NCI-H510A (cell line): ENCODE data around the gene TMPRSS4.

Experiments
- DNase-seq: peaks from one replicate; lab custom pipeline; 2025; lab: John Stamatoyannopoulos, UW

Gene TMPRSS4

GRCh38 chr11:118155776-118156530 lies 79.1 kb downstream of the TMPRSS4 start:
- DNase-seq, result no peak

- DNase-seq, result peak; percentile 54
Measured at GRCh38 chr11:118156531-118157185, 79.8 kb downstream of the TMPRSS4 start.

GRCh38 chr11:118157186-118157895 lies 80.5 kb downstream of the TMPRSS4 start:
- DNase-seq, result no peak

GRCh38 chr11:118161786-118162185 lies 84.9 kb downstream of the TMPRSS4 start:
- no peak for DNase-seq

- DNase-seq, result no peak
Measured at GRCh38 chr11:118162846-118163245, 86.0 kb downstream of the TMPRSS4 start.

GRCh38 chr11:118163494-118163893 lies 86.6 kb downstream of the TMPRSS4 start:
- DNase-seq, result no peak

- no peak for DNase-seq
Measured at GRCh38 chr11:118164885-118165284, 88.0 kb downstream of the TMPRSS4 start.

GRCh38 chr11:118166641-118167040 lies 89.8 kb downstream of the TMPRSS4 start:
- no peak for DNase-seq

GRCh38 chr11:118167253-118167652 lies 90.4 kb downstream of the TMPRSS4 start:
- DNase-seq, result no peak

GRCh38 chr11:118167906-118168305 lies 91.0 kb downstream of the TMPRSS4 start:
- DNase-seq, result no peak

GRCh38 chr11:118168316-118168715 lies 91.4 kb downstream of the TMPRSS4 start:
- DNase-seq, result no peak

GRCh38 chr11:118168751-118169150 lies 91.9 kb downstream of the TMPRSS4 start:
- no peak for DNase-seq

- no peak for DNase-seq
Measured at GRCh38 chr11:118169300-118170140, 92.6 kb downstream of the TMPRSS4 start.

GRCh38 chr11:118170231-118170630 lies 93.4 kb downstream of the TMPRSS4 start:
- DNase-seq, result no peak

- DNase-seq, result no peak
Measured at GRCh38 chr11:118170882-118171268, 94.0 kb downstream of the TMPRSS4 start.
